ENCODE results near the gene DLX3. TPM values are rescaled to one million over a fixed set of nuclear protein-coding genes. Genes with fewer than 3 reads are reported as not detected.

DLX3 gene
- total RNA-seq, 1 experiment from 2014 or later = 1.2 TPM

DNA sequence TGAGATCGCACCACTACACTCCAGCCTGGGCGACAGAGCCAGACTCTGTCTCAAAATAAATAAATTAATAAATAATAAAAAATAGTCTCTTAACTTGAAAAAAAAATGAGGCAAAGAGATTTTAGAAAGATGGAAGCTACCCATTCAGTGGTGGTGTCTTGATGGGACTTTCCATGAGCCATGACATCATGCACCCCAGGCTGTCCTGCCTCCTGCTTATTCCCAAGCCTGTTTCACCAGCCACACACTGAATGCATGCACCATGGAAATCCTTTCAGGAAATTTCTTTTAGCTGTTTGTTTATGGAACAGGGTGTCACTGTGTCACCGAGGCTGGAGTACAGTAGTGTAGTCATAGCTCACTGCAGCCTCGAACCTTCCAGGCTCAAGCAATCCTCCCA is 8.9 kb upstream of the DLX3 start:
- no peak for DNase-seq
- Histone ChIP-seq H3K9me3 (ENCODE audit: control insufficient read depth, low read depth, low read length) (peaks cover 2% of the 10 kb centered on the region), H3K4me2 (ENCODE audit: insufficient read depth, insufficient read length, low read length) (no peak overlapping the region), H2BK120ac (ENCODE audit: low read depth, low read length, poor library complexity, severe bottlenecking) (no peak overlapping the region), H2BK15ac (ENCODE audit: low read depth, low read length) (no peak overlapping the region), H3K27ac (ENCODE audit: insufficient read length, low read depth, low read length) (no peak overlapping the region), H3K14ac (ENCODE audit: insufficient read depth, low read length) (no peak overlapping the region), H2BK5ac (ENCODE audit: insufficient read length, low read length) (no peak overlapping the region), H3K23me2 (ENCODE audit: insufficient read length, low read depth, low read length, poor library complexity, severe bottlenecking) (no peaks in the 10 kb centered on the region), H3T11ph (ENCODE audit: low read length) (no peak overlapping the region), H3K4me1 (ENCODE audit: insufficient read depth, low read length) (no peaks in the 10 kb centered on the region), H4K8ac (replicated peaks; ENCODE audit: insufficient read length, low read depth, low read length) (no peak overlapping the region), H3K79me1 (ENCODE audit: insufficient read depth, low read depth, low read length, poor library complexity, severe bottlenecking) (no peaks in the 10 kb centered on the region), H2BK20ac (ENCODE audit: low read depth, low read length, poor library complexity, severe bottlenecking) (no peak overlapping the region), H3K18ac (ENCODE audit: insufficient read length, low read depth, low read length) (no peak overlapping the region), H4K20me1 (ENCODE audit: control insufficient read depth, insufficient read depth, insufficient read length) (no peaks in the 10 kb centered on the region), H3K27me3 (ENCODE audit: insufficient read depth, low read length) (peaks cover 8% of the 10 kb centered on the region; the same call in 1 of the 2 replicates), H3K23ac (ENCODE audit: insufficient read length, low read depth, low read length) (no peak overlapping the region), H4K91ac (ENCODE audit: insufficient read length, low read depth, low read length) (no peak overlapping the region), H4K5ac (ENCODE audit: insufficient read length, low read depth, low read length) (no peak overlapping the region), H3K79me2 (ENCODE audit: insufficient read depth, low read length) (no peaks in the 10 kb centered on the region), H2BK12ac (ENCODE audit: insufficient read length, low read depth, low read length) (no peak overlapping the region), H3K9ac (ENCODE audit: extremely low read depth, insufficient read length, low read length) (no peak overlapping the region), H2AFZ (ENCODE audit: low read length) (no peak overlapping the region), H2AK5ac (ENCODE audit: insufficient read length, low read length) (no peak overlapping the region), H3K4ac (ENCODE audit: low read depth, low read length) (no peak overlapping the region), H3K56ac (ENCODE audit: insufficient read length, low read depth, low read length) (no peak overlapping the region)
- Mint-ChIP-seq H3K4me3 (no peak overlapping the region), H3K4me1 (peaks cover 2 to 3% of the 10 kb centered on the region in 2 experiments), H3K27ac (no peak overlapping the region), H3K27me3 (ENCODE audit: low read depth) (peaks cover 58% of the 10 kb centered on the region), H3K36me3 (ENCODE audit: insufficient read depth in 1 of 3, low read depth in 3 of 3) (no peaks in the 10 kb centered on the region), H3K9me3 (peaks cover 2% of the 10 kb centered on the region in 2 experiments; a peak in 4 of 5 replicates)
- WGBS (ENCODE audit: extremely low coverage, insufficient read length, low lambda C conversion rate) = no CpG with 5 or more reads among the region's 4 CpGs
- TF ChIP-seq, protein P1, sequence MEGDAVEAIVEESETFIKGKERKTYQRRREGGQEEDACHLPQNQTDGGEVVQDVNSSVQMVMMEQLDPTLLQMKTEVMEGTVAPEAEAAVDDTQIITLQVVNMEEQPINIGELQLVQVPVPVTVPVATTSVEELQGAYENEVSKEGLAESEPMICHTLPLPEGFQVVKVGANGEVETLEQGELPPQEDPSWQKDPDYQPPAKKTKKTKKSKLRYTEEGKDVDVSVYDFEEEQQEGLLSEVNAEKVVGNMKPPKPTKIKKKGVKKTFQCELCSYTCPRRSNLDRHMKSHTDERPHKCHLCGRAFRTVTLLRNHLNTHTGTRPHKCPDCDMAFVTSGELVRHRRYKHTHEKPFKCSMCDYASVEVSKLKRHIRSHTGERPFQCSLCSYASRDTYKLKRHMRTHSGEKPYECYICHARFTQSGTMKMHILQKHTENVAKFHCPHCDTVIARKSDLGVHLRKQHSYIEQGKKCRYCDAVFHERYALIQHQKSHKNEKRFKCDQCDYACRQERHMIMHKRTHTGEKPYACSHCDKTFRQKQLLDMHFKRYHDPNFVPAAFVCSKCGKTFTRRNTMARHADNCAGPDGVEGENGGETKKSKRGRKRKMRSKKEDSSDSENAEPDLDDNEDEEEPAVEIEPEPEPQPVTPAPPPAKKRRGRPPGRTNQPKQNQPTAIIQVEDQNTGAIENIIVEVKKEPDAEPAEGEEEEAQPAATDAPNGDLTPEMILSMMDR (conservative IDR thresholded peaks at IDR 0.05) = no peak
